Ovary (tissue), 3 donors: ENCODE data around the gene UNC13B.
"Not testable (repeated sequence)": the region's sequence is repeated elsewhere in the genome, so short reads cannot be mapped to it uniquely, and the experiment has no call there.

Experiments used
- EP300 ChIP-seq: sonication (generic); formaldehyde crosslinking; IDR thresholded peaks from one replicate; pipeline ENCODE4 v1.6.1; 2017; ENCODE audit warnings: antibody characterized with exemption
- POLR2A ChIP-seq: fragments of 450-650 bp; IDR thresholded peaks from one replicate; pipeline ENCODE4 v1.6.1; 2017; ENCODE audit warnings: antibody characterized with exemption, mild to moderate bottlenecking, moderate library complexity
- TF ChIP-seq, protein P1 (sequence below), 3 donors: fragments of 450-650 bp in 2 of 3; fragments of 200-600 bp in 1 of 3; IDR thresholded peaks; one replicate each; pipeline versions ENCODE4 v1.5.1 to v1.8.0; 2016 to 2022; ENCODE audit warnings: antibody characterized with exemption in 3 of 3, mild to moderate bottlenecking in 1 of 3
- donor health status: DM: no; HTN: no; CAD: no.

DNA sequence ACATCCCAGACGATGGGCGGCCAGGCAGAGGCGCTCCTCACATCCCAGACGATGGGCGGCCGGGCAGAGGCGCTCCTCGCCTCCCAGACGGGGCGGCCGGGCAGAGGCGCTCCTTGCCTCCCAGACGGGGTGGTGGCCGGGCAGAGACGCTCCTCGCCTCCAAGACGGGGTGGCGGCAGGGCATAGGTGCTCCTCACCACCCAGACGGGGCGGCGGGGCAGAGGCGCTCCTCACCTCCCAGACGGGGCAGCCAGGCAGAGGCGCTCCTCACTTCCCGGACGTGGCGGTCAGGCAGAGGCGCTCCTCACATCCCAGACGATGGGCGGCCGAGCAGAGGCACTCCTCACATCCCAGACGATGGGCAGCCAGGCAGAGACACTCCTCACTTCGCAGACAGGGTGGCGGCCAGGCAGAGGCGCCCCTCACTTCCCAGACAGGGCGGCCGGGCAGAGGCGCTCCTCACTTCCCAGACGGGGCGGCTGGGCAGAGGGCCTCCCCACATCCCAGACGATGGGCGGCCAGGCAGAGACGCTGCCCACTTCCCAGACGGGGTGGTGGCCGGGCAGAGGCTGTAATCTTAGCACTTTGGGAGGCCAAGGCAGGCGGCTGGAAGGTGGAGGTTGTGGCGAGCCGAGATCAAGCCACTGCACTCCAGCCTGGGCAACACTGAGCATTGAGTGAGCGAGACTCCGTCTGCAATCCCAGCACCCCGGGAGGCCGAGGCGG, 22.1 kb downstream of the UNC13B start:
- TF ChIP-seq, protein P1, sequence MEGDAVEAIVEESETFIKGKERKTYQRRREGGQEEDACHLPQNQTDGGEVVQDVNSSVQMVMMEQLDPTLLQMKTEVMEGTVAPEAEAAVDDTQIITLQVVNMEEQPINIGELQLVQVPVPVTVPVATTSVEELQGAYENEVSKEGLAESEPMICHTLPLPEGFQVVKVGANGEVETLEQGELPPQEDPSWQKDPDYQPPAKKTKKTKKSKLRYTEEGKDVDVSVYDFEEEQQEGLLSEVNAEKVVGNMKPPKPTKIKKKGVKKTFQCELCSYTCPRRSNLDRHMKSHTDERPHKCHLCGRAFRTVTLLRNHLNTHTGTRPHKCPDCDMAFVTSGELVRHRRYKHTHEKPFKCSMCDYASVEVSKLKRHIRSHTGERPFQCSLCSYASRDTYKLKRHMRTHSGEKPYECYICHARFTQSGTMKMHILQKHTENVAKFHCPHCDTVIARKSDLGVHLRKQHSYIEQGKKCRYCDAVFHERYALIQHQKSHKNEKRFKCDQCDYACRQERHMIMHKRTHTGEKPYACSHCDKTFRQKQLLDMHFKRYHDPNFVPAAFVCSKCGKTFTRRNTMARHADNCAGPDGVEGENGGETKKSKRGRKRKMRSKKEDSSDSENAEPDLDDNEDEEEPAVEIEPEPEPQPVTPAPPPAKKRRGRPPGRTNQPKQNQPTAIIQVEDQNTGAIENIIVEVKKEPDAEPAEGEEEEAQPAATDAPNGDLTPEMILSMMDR (IDR thresholded peaks at IDR 0.05) = not testable (repeated sequence)
- not testable (repeated sequence) for TF ChIP-seq POLR2A, EP300
